HG02885 (cell line): ENCODE results near the gene FNDC3A.
"Not testable (repeated sequence)": the region's sequence is repeated elsewhere in the genome, so short reads cannot be mapped to it uniquely, and the experiment has no call there.

Experiments
- ATAC-seq: cut with Tn5 transposase; IDR thresholded peaks from one replicate; pipeline ENCODE4 v1.9.1; 2021; ENCODE audit warnings: mild to moderate bottlenecking; ENCODE audit not compliant: unreplicated experiment, poor library complexity

FNDC3A gene

GRCh38 chr13:48976576-48977285 lies 1.0 kb downstream of the FNDC3A start:
- ATAC-seq = no peak

- no peak for ATAC-seq
These were observed 1.5 kb downstream of the FNDC3A start for GRCh38 chr13:48977286-48977625.

GRCh38 chr13:48977973-48978372 lies 2.3 kb downstream of the FNDC3A start:
- no peak for ATAC-seq

GRCh38 chr13:48978942-48979601 lies 3.4 kb downstream of the FNDC3A start:
- no peak for ATAC-seq

- ATAC-seq = peak; percentile 51
These were observed 4.2 kb downstream of the FNDC3A start for GRCh38 chr13:48979892-48980291.

- no peak for ATAC-seq
These were observed 7.6 kb downstream of the FNDC3A start for GRCh38 chr13:48983331-48983730.

- no peak for ATAC-seq
These were observed 10.0 kb downstream of the FNDC3A start for GRCh38 chr13:48985756-48986155.

- no peak for ATAC-seq
These were observed 15.2 kb downstream of the FNDC3A start for GRCh38 chr13:48990900-48991299.

GRCh38 chr13:48993150-48993549 lies 17.4 kb downstream of the FNDC3A start:
- ATAC-seq = no peak

GRCh38 chr13:48994706-48995105 lies 19.0 kb downstream of the FNDC3A start:
- ATAC-seq = peak; percentile 94

GRCh38 chr13:48998641-48999292 lies 23.1 kb downstream of the FNDC3A start:
- ATAC-seq = no peak

- ATAC-seq = no peak
These were observed 24.5 kb downstream of the FNDC3A start for GRCh38 chr13:49000247-49000646.

GRCh38 chr13:49018986-49019635 lies 43.4 kb downstream of the FNDC3A start:
- not testable (repeated sequence) for ATAC-seq

- ATAC-seq = no peak
These were observed 44.6 kb downstream of the FNDC3A start for GRCh38 chr13:49020328-49020727.

GRCh38 chr13:49020940-49021553 lies 45.3 kb downstream of the FNDC3A start:
- ATAC-seq = no peak

- no peak for ATAC-seq
These were observed 46.2 kb downstream of the FNDC3A start for GRCh38 chr13:49021953-49022352.

- no peak for ATAC-seq
These were observed 46.9 kb downstream of the FNDC3A start for GRCh38 chr13:49022472-49023144.

- no peak for ATAC-seq
These were observed 47.7 kb downstream of the FNDC3A start for GRCh38 chr13:49023431-49023830.

- ATAC-seq = no peak
These were observed 51.1 kb downstream of the FNDC3A start for GRCh38 chr13:49026851-49027250.

- ATAC-seq = no peak
These were observed 53.9 kb downstream of the FNDC3A start for GRCh38 chr13:49029570-49029969.
